Measurements from ENCODE around the gene CD38. TPM values are rescaled to one million over a fixed set of nuclear protein-coding genes. Genes with fewer than 3 reads are reported as not detected.

CD38 gene
- total RNA-seq, 4 donors from 2014 or later = 3.0 to 12.1 (median 6.7) TPM

DNA sequence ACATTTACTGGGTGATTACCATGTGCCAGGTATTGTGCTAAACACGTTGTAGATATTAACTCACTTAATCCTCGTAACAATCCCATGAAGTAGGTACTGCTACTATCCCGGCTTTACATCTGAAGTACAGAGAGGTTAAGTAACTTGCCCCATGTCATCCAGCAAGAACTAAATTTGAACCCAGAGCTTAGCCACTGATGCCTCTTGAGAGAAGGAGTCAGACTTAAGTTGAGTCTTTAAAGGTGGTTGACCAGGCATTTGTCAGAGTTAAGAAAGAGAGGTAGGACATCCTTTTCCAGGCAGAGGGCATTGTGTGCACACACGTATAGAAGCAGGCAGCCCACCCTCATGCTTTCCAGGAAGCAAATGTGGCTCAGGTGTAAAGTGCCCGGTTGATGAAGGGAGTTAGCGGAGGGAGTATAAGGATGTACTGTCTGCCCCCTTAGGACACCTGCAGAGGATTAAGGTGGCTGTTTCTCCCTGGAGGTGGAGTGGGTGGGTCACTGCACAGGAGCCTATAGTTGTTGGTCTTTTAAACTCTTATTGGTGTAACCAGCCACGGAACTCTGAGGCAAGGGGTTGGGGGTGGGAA, 335 bp upstream of the CD38 start:
- Histone ChIP-seq H3K27me3 (no peaks in the 10 kb centered on the region), H3K4me1 (peaks cover 0 to 21% (median 3%) of the 10 kb centered on the region in 4 donors), H3K27ac (peak overlapping the region in 2 of 4 donors; percentile 43 to 72), H3K36me3 (no peaks in the 10 kb centered on the region), H3K4me3 (peak overlapping the region in 3 of 4 donors; percentile 54 to 71 (median 63)), H3K9me3 (no peaks in the 10 kb centered on the region)
- DNase-seq (ENCODE audit: low spot score in 2 of 2) = no peak
- 75 to 77% methylated on average over 7 of the region's 7 CpGs for WGBS, 2 donors
- TF ChIP-seq POLR2A (IDR thresholded peaks at IDR 0.05) = no peak
- TF ChIP-seq EP300 (IDR thresholded peaks at IDR 0.05) = no peak
- no peak for TF ChIP-seq CTCF (IDR thresholded peaks at IDR 0.05)

GRCh38 chr4:15779306-15779705, 1.2 kb downstream of the CD38 start:
- no peaks in the 10 kb centered on the region for H3K27me3 ChIP-seq
- DNase-seq (ENCODE audit: low spot score in 2 of 2) = peak in 1 of 2 donors; percentile 72

GRCh38 chr4:15779809-15780208, 1.7 kb downstream of the CD38 start:
- Histone ChIP-seq H3K27ac (peak overlapping the region in 1 of 4 donors; percentile 72), H3K4me1 (peaks cover 0 to 21% (median 3%) of the 10 kb centered on the region in 4 donors), H3K9me3 (no peaks in the 10 kb centered on the region), H3K4me3 (peak overlapping the region; percentile 54 to 71 (median 58)), H3K36me3 (no peaks in the 10 kb centered on the region), H3K27me3 (no peaks in the 10 kb centered on the region)
- 76 to 83% methylated on average over 1 of the region's 1 CpG for WGBS, 2 donors
- no peak for DNase-seq (ENCODE audit: low spot score in 2 of 2)
- no peak for TF ChIP-seq POLR2A (IDR thresholded peaks at IDR 0.05)
- TF ChIP-seq EP300 (IDR thresholded peaks at IDR 0.05) = no peak
- TF ChIP-seq CTCF (IDR thresholded peaks at IDR 0.05) = no peak

More at GRCh38 chr4:15779306-15779705, 1.2 kb downstream of the CD38 start:
- Histone ChIP-seq H3K9me3 (no peaks in the 10 kb centered on the region), H3K4me1 (peaks cover 0 to 21% (median 3%) of the 10 kb centered on the region in 4 donors), H3K27ac (peak overlapping the region in 1 of 4 donors; percentile 72), H3K4me3 (peak overlapping the region; percentile 54 to 71 (median 58)), H3K36me3 (no peaks in the 10 kb centered on the region)
- TF ChIP-seq CTCF (IDR thresholded peaks at IDR 0.05) (peak in 2 of 5 experiments; percentile 33 to 51), EP300 (IDR thresholded peaks at IDR 0.05) (peak in 1 of 2 donors; percentile 19), POLR2A (IDR thresholded peaks at IDR 0.05) (no peak)
- 1% methylated on average over 14 of the region's 14 CpGs for WGBS, 2 donors

DNA sequence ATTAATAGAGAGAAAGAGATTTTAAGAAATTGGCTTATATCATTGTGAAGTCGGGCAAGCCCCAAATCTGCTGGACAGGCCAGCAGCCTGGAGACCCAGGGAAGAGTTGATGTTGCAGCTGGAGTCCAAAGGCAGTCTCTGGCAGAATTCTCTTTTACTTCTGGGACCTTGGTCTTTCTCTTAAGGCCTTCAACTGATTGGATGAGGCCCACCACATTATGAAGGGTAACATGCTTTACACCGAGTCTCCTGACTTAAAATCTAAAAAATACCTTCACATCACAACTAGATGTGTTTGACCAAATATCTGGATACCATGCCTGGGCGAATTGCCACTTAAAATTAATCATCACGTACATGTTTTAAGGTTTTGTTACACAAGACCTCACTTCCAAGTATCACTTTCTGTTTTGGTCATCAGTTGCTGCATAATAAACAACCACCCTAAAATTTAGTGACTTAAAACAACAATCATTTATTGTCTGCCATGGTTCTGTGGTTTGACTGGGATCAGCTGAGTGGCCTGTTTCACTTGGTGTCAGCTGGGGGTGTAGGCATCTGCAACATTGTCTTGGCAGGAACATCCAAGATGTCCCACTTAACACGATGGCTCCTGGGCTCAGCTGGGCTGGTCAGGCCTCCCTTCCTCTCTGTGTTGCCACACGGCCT, 3.4 kb downstream of the CD38 start:
- 83% methylated on average over 6 of the region's 6 CpGs for WGBS, 2 donors
- Histone ChIP-seq H3K27me3 (no peaks in the 10 kb centered on the region), H3K27ac (no peak overlapping the region), H3K4me3 (no peak overlapping the region), H3K4me1 (peaks cover 0 to 21% (median 3%) of the 10 kb centered on the region in 4 donors), H3K36me3 (no peaks in the 10 kb centered on the region), H3K9me3 (no peaks in the 10 kb centered on the region)
- no peak for DNase-seq (ENCODE audit: low spot score in 2 of 2)
- TF ChIP-seq CTCF (IDR thresholded peaks at IDR 0.05) = no peak
- TF ChIP-seq POLR2A (IDR thresholded peaks at IDR 0.05) = no peak
- no peak for TF ChIP-seq EP300 (IDR thresholded peaks at IDR 0.05)

GRCh38 chr4:15783676-15784075, 5.5 kb downstream of the CD38 start:
- TF ChIP-seq CTCF (IDR thresholded peaks at IDR 0.05) = no peak
- no peak for TF ChIP-seq EP300 (IDR thresholded peaks at IDR 0.05)
- TF ChIP-seq POLR2A (IDR thresholded peaks at IDR 0.05) = no peak
- Histone ChIP-seq H3K27me3 (no peaks in the 10 kb centered on the region), H3K4me1 (peaks cover 0 to 12% (median 3%) of the 10 kb centered on the region in 4 donors), H3K9me3 (no peaks in the 10 kb centered on the region), H3K27ac (no peak overlapping the region), H3K4me3 (no peak overlapping the region), H3K36me3 (no peaks in the 10 kb centered on the region)
- DNase-seq (ENCODE audit: low spot score in 2 of 2) = no peak
- WGBS, 2 donors = 87 to 89% methylated on average over 4 of the region's 4 CpGs

Measured in tibial nerve (tissue), 4 donors.